Measurements from ENCODE around the gene SPAG9. TPM values are rescaled to one million over a fixed set of nuclear protein-coding genes. Genes with fewer than 3 reads are reported as not detected.

SPAG9 gene
- total RNA-seq, 1 experiment from 2014 or later, result 54.3 TPM

DNA sequence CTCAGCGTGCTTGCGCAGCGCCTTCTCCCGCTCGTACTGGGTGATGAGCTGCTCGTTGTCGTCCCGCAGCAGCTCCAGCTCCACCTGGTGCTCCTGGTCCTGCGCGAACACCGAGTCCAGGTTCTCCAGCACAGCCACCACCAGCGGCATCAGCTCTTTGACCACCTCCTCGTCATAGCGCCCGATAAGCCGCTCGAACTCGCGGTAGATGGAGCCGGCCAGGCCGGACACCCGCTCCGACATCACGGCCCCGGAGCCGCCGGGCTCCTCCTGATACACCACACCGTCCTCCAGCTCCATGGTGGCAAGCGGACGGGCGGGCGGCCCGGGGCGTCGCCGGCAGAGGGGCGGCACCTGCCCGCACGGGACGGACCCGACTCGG, 320 bp downstream of the SPAG9 start:
- Histone ChIP-seq H3K4me2 (ENCODE audit: insufficient read depth, insufficient read length, low read length) (peak overlapping the region; percentile 71), H4K8ac (replicated peaks; ENCODE audit: insufficient read length, low read depth, low read length) (no peak overlapping the region), H3K56ac (ENCODE audit: insufficient read length, low read depth, low read length) (no peak overlapping the region), H2AFZ (ENCODE audit: low read length) (no peak overlapping the region), H3K4ac (ENCODE audit: low read depth, low read length) (no peak overlapping the region), H3T11ph (ENCODE audit: low read length) (no peak overlapping the region), H3K23me2 (ENCODE audit: insufficient read length, low read depth, low read length, poor library complexity, severe bottlenecking) (peaks cover 13% of the 10 kb centered on the region), H3K4me1 (ENCODE audit: insufficient read depth, low read length) (no peaks in the 10 kb centered on the region), H2AK5ac (ENCODE audit: insufficient read length, low read length) (no peak overlapping the region), H3K18ac (ENCODE audit: insufficient read length, low read depth, low read length) (peak overlapping the region; percentile 36), H2BK20ac (ENCODE audit: low read depth, low read length, poor library complexity, severe bottlenecking) (no peak overlapping the region), H3K23ac (ENCODE audit: insufficient read length, low read depth, low read length) (no peak overlapping the region), H3K27ac (ENCODE audit: insufficient read length, low read depth, low read length) (no peak overlapping the region), H3K79me2 (ENCODE audit: insufficient read depth, low read length) (peaks cover 13% of the 10 kb centered on the region), H2BK120ac (ENCODE audit: low read depth, low read length, poor library complexity, severe bottlenecking) (no peak overlapping the region), H4K91ac (ENCODE audit: insufficient read length, low read depth, low read length) (no peak overlapping the region), H3K14ac (ENCODE audit: insufficient read depth, low read length) (peak overlapping the region; percentile 37), H3K9ac (ENCODE audit: extremely low read depth, insufficient read length, low read length) (peak overlapping the region; percentile 80), H3K27me3 (ENCODE audit: insufficient read depth, low read length) (no peaks in the 10 kb centered on the region), H3K79me1 (ENCODE audit: insufficient read depth, low read depth, low read length, poor library complexity, severe bottlenecking) (no peaks in the 10 kb centered on the region), H4K20me1 (ENCODE audit: control insufficient read depth, insufficient read depth, insufficient read length) (no peaks in the 10 kb centered on the region), H2BK5ac (ENCODE audit: insufficient read length, low read length) (peak overlapping the region; percentile 4), H3K9me3 (ENCODE audit: control insufficient read depth, low read depth, low read length) (no peaks in the 10 kb centered on the region), H2BK15ac (ENCODE audit: low read depth, low read length) (no peak overlapping the region), H4K5ac (ENCODE audit: insufficient read length, low read depth, low read length) (no peak overlapping the region), H2BK12ac (ENCODE audit: insufficient read length, low read depth, low read length) (no peak overlapping the region)
- Mint-ChIP-seq H3K36me3 (ENCODE audit: insufficient read depth in 1 of 3, low read depth in 3 of 3) (no peaks in the 10 kb centered on the region), H3K4me3 (peak overlapping the region; percentile 95 to 99), H3K27ac (peak overlapping the region; percentile 93 to 98 (median 97)), H3K27me3 (ENCODE audit: low read depth) (no peaks in the 10 kb centered on the region), H3K4me1 (peaks cover 25% of the 10 kb centered on the region in 2 experiments), H3K9me3 (no peaks in the 10 kb centered on the region)
- TF ChIP-seq, protein P1, sequence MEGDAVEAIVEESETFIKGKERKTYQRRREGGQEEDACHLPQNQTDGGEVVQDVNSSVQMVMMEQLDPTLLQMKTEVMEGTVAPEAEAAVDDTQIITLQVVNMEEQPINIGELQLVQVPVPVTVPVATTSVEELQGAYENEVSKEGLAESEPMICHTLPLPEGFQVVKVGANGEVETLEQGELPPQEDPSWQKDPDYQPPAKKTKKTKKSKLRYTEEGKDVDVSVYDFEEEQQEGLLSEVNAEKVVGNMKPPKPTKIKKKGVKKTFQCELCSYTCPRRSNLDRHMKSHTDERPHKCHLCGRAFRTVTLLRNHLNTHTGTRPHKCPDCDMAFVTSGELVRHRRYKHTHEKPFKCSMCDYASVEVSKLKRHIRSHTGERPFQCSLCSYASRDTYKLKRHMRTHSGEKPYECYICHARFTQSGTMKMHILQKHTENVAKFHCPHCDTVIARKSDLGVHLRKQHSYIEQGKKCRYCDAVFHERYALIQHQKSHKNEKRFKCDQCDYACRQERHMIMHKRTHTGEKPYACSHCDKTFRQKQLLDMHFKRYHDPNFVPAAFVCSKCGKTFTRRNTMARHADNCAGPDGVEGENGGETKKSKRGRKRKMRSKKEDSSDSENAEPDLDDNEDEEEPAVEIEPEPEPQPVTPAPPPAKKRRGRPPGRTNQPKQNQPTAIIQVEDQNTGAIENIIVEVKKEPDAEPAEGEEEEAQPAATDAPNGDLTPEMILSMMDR (conservative IDR thresholded peaks at IDR 0.05), result no peak
- WGBS (ENCODE audit: extremely low coverage, insufficient read length, low lambda C conversion rate), result no CpG with 5 or more reads among the region's 42 CpGs
- no peak for DNase-seq

Data from H9 (cell line).